Measurements from ENCODE around the gene C8G.

C8G gene

GRCh38 chr9:136935651-136936050 lies 9.4 kb upstream of the C8G start:
- Histone ChIP-seq H3K9me3 (ENCODE audit: insufficient read depth, low read length, severe bottlenecking) (no peaks in the 10 kb centered on the region), H3K4me1 (ENCODE audit: insufficient read depth, low read length) (no peaks in the 10 kb centered on the region), H2AFZ (ENCODE audit: low read depth, low read length) (no peak overlapping the region), H3K9ac (ENCODE audit: low read depth, low read length) (no peak overlapping the region), H3K27me3 (ENCODE audit: insufficient read depth, low read length, poor library complexity) (no peaks in the 10 kb centered on the region), H3K4me3 (ENCODE audit: low read depth in 1 of 2, low read length in 2 of 2) (no peak overlapping the region), H3K27ac (ENCODE audit: low read length) (no peak overlapping the region), H3K4me2 (ENCODE audit: insufficient read depth, low read length) (no peak overlapping the region), H3K79me2 (ENCODE audit: insufficient read depth, low read length) (no peaks in the 10 kb centered on the region), H4K20me1 (ENCODE audit: insufficient read depth, low read length) (0 out of 2 replicates have a peak, but pooled peaks cover 6% of the 10 kb centered on the region), H3K36me3 (ENCODE audit: insufficient read depth, low read length) (peaks cover 31% of the 10 kb centered on the region)
- DNase-seq (no peak), ATAC-seq (ENCODE audit: insufficient read depth, low read depth) (no peak)
- TF ChIP-seq CTCF (IDR thresholded peaks at IDR 0.05; ENCODE audit: borderline replicate concordance, extremely low read depth, low read length, poor library complexity, severe bottlenecking): no peak
- no peak for TF ChIP-seq EZH2 (IDR thresholded peaks at IDR 0.05; ENCODE audit: borderline replicate concordance, low read depth, low read length, severe bottlenecking)

- Histone ChIP-seq H3K27ac (ENCODE audit: low read length) (no peak overlapping the region), H3K4me2 (ENCODE audit: insufficient read depth, low read length) (no peak overlapping the region), H3K9me3 (ENCODE audit: insufficient read depth, low read length, severe bottlenecking) (no peaks in the 10 kb centered on the region), H2AFZ (ENCODE audit: low read depth, low read length) (no peak overlapping the region), H3K79me2 (ENCODE audit: insufficient read depth, low read length) (peaks cover 5% of the 10 kb centered on the region; the same call in 1 of the 2 replicates), H3K4me1 (ENCODE audit: insufficient read depth, low read length) (no peaks in the 10 kb centered on the region), H4K20me1 (ENCODE audit: insufficient read depth, low read length) (peaks cover 9% of the 10 kb centered on the region), H3K9ac (ENCODE audit: low read depth, low read length) (no peak overlapping the region), H3K27me3 (ENCODE audit: insufficient read depth, low read length, poor library complexity) (no peaks in the 10 kb centered on the region), H3K36me3 (ENCODE audit: insufficient read depth, low read length) (peaks cover 36% of the 10 kb centered on the region), H3K4me3 (ENCODE audit: low read depth in 1 of 2, low read length in 2 of 2) (no peak overlapping the region)
- TF ChIP-seq EZH2 (IDR thresholded peaks at IDR 0.05; ENCODE audit: borderline replicate concordance, low read depth, low read length, severe bottlenecking) (no peak), CTCF (IDR thresholded peaks at IDR 0.05; ENCODE audit: borderline replicate concordance, extremely low read depth, low read length, poor library complexity, severe bottlenecking) (no peak)
- ATAC-seq (ENCODE audit: insufficient read depth, low read depth) (no peak), DNase-seq (no peak)
These were observed 8.3 kb upstream of the C8G start for GRCh38 chr9:136936645-136937170.

DNA sequence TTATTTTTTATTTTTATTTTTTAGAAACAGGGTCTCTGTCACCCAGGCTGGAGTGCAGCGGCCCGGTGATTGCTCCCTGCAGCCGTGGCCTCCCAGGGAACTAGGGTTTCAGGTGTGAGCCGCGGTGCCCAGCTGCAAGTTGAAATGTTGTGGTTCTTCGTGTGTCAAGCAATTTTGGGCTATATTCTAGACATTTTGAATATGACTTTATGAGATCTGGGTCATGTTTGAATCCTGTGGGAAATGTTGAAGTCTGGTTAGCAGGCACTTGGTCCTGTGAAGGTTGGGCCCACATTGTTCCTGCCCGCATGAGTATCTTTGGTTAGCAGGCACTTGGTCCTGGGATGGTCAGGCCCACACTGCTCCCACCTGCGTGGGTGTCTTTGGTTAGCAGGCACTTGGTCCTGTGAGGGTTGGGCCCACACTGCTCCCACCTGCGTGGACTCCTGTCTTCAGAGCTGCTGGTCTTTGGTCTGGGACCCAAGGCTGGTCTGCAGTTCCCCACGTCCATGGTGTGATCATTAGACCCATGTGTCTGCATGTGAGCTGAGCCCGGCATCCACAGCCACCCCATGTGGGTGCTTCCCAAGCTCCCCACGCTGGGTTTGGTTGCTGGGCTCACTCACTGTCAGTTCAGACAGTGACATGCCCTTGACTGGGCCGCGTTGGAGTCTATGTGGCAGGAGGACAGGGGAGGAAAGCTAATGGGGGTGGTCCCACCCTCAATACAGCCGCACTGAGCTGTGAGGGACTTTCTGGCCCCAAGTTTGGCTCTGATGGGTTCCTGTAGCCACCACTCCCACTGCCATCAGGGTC lies 7.6 kb upstream of the C8G start:
- H3K4me3 ChIP-seq (ENCODE audit: low read depth in 1 of 2, low read length in 2 of 2): no peak overlapping the region
- DNase-seq (no peak), ATAC-seq (ENCODE audit: insufficient read depth, low read depth) (no peak)
- no peaks in the 10 kb centered on the region for H3K27me3 ChIP-seq (ENCODE audit: insufficient read depth, low read length, poor library complexity)
- peaks cover 10% of the 10 kb centered on the region for H4K20me1 ChIP-seq (ENCODE audit: insufficient read depth, low read length)
- H3K4me2 ChIP-seq (ENCODE audit: insufficient read depth, low read length): no peak overlapping the region
- peaks cover 5% of the 10 kb centered on the region; the same call in 1 of the 2 replicates for H3K79me2 ChIP-seq (ENCODE audit: insufficient read depth, low read length)
- TF ChIP-seq EZH2 (IDR thresholded peaks at IDR 0.05; ENCODE audit: borderline replicate concordance, low read depth, low read length, severe bottlenecking): no peak
- TF ChIP-seq CTCF (IDR thresholded peaks at IDR 0.05; ENCODE audit: borderline replicate concordance, extremely low read depth, low read length, poor library complexity, severe bottlenecking): no peak
- H3K27ac ChIP-seq (ENCODE audit: low read length): no peak overlapping the region
- peaks cover 7% of the 10 kb centered on the region for H3K4me1 ChIP-seq (ENCODE audit: insufficient read depth, low read length)
- H3K9ac ChIP-seq (ENCODE audit: low read depth, low read length): no peak overlapping the region
- H3K36me3 ChIP-seq (ENCODE audit: insufficient read depth, low read length): peaks cover 43% of the 10 kb centered on the region
- H2AFZ ChIP-seq (ENCODE audit: low read depth, low read length): no peak overlapping the region
- H3K9me3 ChIP-seq (ENCODE audit: insufficient read depth, low read length, severe bottlenecking): no peaks in the 10 kb centered on the region
